AG04449 (cell line): ENCODE data around the gene RCAN2.

Source experiments
- CTCF ChIA-PET: fragments of 350-600 bp; formaldehyde crosslinking; extraction: SDS; loops from one replicate; lab custom pipeline; 2021; ENCODE audit warnings: antibody characterized with exemption; lab: Yijun Ruan, JAX
- POLR2A ChIA-PET: fragments of 400-600, 350-600 bp; formaldehyde crosslinking; extraction: SDS; loops from one replicate; lab custom pipeline; 2020; ENCODE audit warnings: antibody characterized with exemption, inconsistent platforms; lab: Yijun Ruan, JAX
- DNase-seq: peaks from one replicate; pipeline ENCODE4 v3.0.0-alpha.2; 2010; ENCODE audit warnings: low read depth, low spot score
- H3K4me3 ChIP-seq: 2 replicates; pipeline ENCODE4 v1.5.1; 2011; ENCODE audit warnings: low read depth, mild to moderate bottlenecking, control low read depth, low read length
- TF ChIP-seq, protein P1 (sequence below): IDR thresholded peaks from one replicate; pipeline ENCODE4 v1.5.1; 2011; ENCODE audit warnings: mild to moderate bottlenecking, moderate library complexity, low read length, control low read depth, inconsistent platforms; ENCODE audit not compliant: insufficient read depth; ENCODE audit errors: missing control alignments

RCAN2 gene

DNA sequence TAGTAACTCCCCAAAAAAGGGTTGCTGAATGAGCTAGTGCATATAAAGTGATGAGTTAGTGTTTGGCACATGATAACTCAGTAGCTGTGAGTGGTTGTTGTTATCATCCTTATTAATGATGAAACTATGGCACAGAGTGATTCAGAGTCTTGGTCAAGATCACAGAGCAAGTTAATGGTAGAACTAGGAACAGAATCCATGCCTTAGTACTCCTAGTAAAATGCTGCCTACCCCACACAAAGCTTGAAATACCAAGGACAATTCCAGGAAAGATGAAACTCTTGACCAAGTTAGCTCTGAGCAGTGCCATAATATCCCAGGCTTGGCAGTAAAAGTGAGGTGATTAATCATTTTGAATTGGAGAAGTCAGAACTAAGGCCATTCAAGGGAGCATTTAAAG lies 211.4 kb downstream of the RCAN2 start:
- ChIA-PET POLR2A (no interaction called here), CTCF (no interaction called here)
- DNase-seq: no peak
- H3K4me3 ChIP-seq: no peak overlapping the region
- TF ChIP-seq, protein P1, sequence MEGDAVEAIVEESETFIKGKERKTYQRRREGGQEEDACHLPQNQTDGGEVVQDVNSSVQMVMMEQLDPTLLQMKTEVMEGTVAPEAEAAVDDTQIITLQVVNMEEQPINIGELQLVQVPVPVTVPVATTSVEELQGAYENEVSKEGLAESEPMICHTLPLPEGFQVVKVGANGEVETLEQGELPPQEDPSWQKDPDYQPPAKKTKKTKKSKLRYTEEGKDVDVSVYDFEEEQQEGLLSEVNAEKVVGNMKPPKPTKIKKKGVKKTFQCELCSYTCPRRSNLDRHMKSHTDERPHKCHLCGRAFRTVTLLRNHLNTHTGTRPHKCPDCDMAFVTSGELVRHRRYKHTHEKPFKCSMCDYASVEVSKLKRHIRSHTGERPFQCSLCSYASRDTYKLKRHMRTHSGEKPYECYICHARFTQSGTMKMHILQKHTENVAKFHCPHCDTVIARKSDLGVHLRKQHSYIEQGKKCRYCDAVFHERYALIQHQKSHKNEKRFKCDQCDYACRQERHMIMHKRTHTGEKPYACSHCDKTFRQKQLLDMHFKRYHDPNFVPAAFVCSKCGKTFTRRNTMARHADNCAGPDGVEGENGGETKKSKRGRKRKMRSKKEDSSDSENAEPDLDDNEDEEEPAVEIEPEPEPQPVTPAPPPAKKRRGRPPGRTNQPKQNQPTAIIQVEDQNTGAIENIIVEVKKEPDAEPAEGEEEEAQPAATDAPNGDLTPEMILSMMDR: no peak

DNA sequence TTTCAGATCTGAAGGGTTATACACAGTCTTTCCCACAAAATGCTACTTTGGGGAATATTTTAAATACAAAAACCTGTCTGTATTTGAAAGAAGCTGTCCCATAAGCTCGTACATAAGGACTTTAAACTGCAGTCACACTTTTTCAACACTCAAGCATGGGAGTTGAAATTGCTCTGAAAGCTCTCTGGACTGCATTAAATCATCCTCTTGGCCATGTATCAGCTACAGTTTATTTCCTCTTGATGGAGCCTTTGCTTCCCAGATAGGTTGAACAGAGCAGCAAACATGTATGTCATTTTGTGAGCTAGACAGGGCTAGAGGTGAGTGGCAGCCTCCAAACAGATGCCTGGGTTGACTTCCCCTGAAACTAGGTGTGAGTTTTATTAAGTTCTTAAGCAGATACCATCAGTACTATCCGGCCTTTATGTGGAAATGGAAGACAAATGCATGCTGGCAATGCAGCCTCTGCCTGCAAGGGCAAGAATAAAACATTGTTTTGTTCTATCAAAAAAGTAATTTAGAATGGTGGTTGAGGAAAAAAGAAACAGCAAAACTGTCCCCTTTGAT lies 214.6 kb downstream of the RCAN2 start:
- ChIA-PET CTCF (no interaction called here), POLR2A (no interaction called here)
- TF ChIP-seq, protein P1: no peak
- no peak for DNase-seq
- no peak overlapping the region for H3K4me3 ChIP-seq

DNA sequence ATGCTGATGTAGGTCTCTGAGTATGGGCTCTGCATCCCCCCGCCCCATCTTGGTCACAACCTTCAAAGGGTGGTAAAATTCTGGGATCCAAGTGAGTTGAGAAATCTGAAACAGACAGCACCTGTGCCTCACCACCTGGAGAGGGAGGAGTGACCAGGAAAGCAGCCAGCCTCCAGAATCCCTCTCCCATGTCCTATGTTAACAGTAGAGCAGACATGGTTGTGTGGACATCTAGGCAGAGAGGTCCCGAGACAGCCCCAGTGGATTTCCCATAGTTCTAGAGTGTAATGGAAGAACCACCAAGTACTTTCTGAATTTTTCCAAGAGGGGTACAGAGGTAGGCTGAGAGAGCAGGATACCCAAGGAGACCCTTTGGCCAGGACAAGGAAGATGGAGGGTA lies 216.7 kb downstream of the RCAN2 start:
- CTCF ChIA-PET: no interaction called here

DNA sequence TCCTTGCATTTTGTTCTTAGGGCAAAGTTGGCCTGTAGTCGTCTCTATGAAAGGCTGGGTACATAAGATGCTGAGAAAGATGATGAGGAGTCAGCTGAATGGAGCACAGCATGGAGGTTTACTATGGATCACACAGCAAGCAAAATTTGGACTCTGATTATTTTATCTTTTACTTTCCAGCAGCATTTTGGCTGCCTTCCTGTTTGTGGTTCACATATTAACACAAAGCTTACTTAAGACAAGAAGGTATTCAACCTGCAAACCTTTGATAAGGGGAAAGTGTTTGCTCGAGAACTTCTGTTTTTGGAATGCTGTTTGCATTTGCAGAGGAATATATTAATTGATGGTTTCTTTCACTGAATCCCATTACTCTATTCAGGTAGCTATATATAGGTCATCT lies 217.3 kb downstream of the RCAN2 start:
- ChIA-PET CTCF (no interaction called here), POLR2A (no interaction called here)
- TF ChIP-seq, protein P1: no peak
- DNase-seq: no peak
- H3K4me3 ChIP-seq: no peak overlapping the region

More for the DNA sequence above, 216.7 kb downstream of the RCAN2 start:
- TF ChIP-seq, protein P1: no peak
- H3K4me3 ChIP-seq: no peak overlapping the region
- no peak for DNase-seq
- POLR2A ChIA-PET: no interaction called here

DNA sequence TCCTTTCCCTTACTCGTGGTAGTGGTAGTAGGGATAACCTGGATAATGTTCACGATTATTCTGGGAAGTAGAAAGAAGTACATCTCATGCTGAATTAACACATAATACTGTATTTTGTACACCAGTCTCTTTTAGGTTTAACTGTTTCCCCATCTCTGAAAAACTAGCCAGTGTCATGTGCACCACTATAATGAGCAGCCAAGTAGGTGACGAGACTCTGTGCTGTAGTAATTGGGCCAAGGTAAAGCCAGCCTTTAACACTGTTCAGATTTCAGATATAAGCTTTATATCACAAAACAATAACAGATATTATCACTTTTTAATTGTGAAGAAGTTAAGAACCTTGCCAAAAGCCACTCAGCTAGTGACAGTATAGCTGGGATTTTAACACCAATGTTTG lies 219.5 kb downstream of the RCAN2 start:
- ChIA-PET POLR2A (no interaction called here), CTCF (no interaction called here)
- DNase-seq: no peak
- H3K4me3 ChIP-seq: no peak overlapping the region
- TF ChIP-seq, protein P1: no peak

DNA sequence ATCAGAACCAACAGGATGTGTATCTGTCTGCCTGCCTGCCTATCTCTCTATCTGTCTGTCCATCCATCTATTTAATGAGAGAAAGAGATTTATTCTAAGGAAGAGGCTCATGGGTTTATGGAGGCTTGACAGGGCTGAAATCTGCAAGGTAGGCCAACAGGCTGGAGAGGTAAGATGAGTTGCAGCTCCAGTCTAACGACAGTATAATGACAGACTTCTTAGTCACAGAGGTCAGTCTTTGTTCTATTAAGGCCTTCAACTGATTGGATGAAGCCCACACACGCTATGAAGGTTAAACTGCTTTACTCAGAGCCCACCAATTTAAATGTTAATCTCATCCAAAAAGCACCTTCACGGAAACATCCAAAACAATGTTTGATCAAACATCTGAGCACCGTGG lies 220.1 kb downstream of the RCAN2 start:
- no peak for DNase-seq
- H3K4me3 ChIP-seq: no peak overlapping the region
- TF ChIP-seq, protein P1: no peak
- ChIA-PET POLR2A (no interaction called here), CTCF (no interaction called here)
